GM18861 (cell line): ENCODE measurements around the gene PADI6.

Source experiments
- ATAC-seq: cut with Tn5 transposase; IDR thresholded peaks from one replicate; pipeline ENCODE4 v1.9.1; 2021; ENCODE audit not compliant: unreplicated experiment

PADI6 gene

GRCh38 chr1:17356387-17357026, 15.5 kb upstream of the PADI6 start:
- ATAC-seq = no peak

GRCh38 chr1:17358557-17358956, 13.4 kb upstream of the PADI6 start:
- no peak for ATAC-seq

- ATAC-seq = no peak
These were observed 13.0 kb upstream of the PADI6 start for GRCh38 chr1:17359031-17359430.

GRCh38 chr1:17359808-17360207, 12.2 kb upstream of the PADI6 start:
- ATAC-seq = no peak

- ATAC-seq = no peak
These were observed 11.6 kb upstream of the PADI6 start for GRCh38 chr1:17360272-17360956.

GRCh38 chr1:17361687-17362086, 10.3 kb upstream of the PADI6 start:
- ATAC-seq = no peak

GRCh38 chr1:17363351-17363750, 8.6 kb upstream of the PADI6 start:
- no peak for ATAC-seq

GRCh38 chr1:17363771-17364170, 8.2 kb upstream of the PADI6 start:
- no peak for ATAC-seq

- no peak for ATAC-seq
These were observed 6.7 kb upstream of the PADI6 start for GRCh38 chr1:17365293-17365692.

- no peak for ATAC-seq
These were observed 2.5 kb upstream of the PADI6 start for GRCh38 chr1:17369466-17369865.

GRCh38 chr1:17370618-17371017, 1.4 kb upstream of the PADI6 start:
- ATAC-seq = no peak

GRCh38 chr1:17372955-17373354, 959 bp downstream of the PADI6 start:
- ATAC-seq = no peak

GRCh38 chr1:17375651-17376050, 3.7 kb downstream of the PADI6 start:
- no peak for ATAC-seq

- ATAC-seq = no peak
These were observed 5.4 kb downstream of the PADI6 start for GRCh38 chr1:17377325-17377953.

GRCh38 chr1:17381161-17381560, 9.2 kb downstream of the PADI6 start:
- no peak for ATAC-seq

GRCh38 chr1:17392199-17392740, 20.3 kb downstream of the PADI6 start:
- ATAC-seq = no peak

GRCh38 chr1:17393230-17393629, 21.2 kb downstream of the PADI6 start:
- no peak for ATAC-seq

GRCh38 chr1:17397910-17398695, 26.1 kb downstream of the PADI6 start:
- no peak for ATAC-seq

GRCh38 chr1:17400725-17401341, 28.8 kb downstream of the PADI6 start:
- no peak for ATAC-seq

- no peak for ATAC-seq
These were observed 29.8 kb downstream of the PADI6 start for GRCh38 chr1:17401841-17402240.

- ATAC-seq = no peak
These were observed 31.1 kb downstream of the PADI6 start for GRCh38 chr1:17403081-17403480.
